Fibroblast of skin of left quadriceps (primary cell): ENCODE results near the gene CLCN6.
"Not testable (repeated sequence)": the region's sequence is repeated elsewhere in the genome, so short reads cannot be mapped to it uniquely, and the experiment has no call there.

Source experiments
- DNase-seq, 2 experiments: peaks; one replicate each; pipeline ENCODE4 v3.0.0-alpha.2; 2013; ENCODE audit warnings: low read depth in 2 of 2

The CLCN6 gene

DNA sequence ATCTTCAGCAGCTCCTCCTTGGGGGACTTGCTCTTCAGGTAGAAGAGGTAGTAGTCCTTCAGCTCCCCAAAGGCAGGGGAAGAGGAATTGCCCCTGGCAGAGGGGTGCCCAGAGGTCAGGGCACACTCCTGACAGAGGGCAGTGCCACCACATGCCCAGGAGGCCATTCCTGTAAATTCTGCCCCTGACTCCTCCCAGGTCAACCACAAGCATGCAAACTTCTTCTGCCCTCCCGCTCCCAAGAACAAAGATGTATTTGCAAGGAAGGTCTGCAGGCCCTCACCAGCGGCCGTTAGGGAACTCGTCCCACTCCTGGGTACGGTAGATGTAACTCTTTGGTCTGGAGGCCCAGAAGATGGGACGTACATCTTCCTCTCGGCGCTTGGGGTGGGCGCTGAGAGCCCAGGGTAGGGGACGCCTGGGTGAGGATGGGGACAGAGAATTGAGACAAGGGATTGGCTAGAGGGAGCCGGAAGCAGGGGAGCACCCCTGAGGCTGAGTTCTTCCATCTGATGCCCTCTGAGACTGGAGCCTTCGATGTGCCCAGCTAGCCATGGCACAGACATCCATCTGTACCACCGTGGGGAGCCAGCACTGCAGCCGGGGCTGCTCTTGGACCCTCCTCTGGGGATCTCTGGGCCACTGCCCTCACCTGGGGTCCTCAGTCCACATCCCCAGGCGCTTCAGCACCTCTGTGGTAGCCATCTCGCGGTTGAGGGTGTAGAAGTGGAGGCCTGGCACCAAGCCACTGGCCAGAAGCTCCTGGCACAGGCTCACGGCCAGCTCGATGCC, 11.3 kb upstream of the CLCN6 start:
- no peak for DNase-seq

DNA sequence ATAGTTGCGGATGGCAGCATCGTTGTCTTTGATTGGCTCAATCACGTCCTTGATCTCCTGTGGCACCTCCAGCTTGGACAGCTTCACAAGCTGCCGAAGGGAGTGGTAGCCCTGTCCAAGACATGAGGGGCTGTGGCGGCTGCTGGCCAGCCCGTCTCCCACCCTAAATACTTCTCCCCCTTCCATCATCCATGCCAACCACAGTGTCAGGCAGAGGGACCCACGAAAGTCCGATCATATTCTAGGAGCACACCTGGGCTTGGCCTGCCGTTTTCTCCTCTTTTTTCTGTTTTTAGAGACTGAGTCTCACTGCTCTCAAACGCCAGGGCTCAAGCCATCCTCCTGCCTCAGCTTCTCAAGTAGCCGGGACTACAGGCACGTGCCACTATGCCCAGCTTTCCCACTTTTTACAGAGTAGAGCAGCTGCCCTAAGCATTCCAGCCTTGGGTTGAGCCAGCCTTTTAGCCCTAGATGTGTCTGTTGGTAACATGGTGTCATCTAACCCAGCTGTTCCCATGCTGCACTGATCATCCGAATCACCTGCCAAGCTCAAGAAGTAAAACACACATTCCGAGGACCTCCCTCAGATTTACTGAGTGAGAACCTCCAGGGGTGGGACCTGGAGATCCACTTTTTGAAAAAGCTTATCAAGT, 10.6 kb upstream of the CLCN6 start:
- no peak for DNase-seq

DNA sequence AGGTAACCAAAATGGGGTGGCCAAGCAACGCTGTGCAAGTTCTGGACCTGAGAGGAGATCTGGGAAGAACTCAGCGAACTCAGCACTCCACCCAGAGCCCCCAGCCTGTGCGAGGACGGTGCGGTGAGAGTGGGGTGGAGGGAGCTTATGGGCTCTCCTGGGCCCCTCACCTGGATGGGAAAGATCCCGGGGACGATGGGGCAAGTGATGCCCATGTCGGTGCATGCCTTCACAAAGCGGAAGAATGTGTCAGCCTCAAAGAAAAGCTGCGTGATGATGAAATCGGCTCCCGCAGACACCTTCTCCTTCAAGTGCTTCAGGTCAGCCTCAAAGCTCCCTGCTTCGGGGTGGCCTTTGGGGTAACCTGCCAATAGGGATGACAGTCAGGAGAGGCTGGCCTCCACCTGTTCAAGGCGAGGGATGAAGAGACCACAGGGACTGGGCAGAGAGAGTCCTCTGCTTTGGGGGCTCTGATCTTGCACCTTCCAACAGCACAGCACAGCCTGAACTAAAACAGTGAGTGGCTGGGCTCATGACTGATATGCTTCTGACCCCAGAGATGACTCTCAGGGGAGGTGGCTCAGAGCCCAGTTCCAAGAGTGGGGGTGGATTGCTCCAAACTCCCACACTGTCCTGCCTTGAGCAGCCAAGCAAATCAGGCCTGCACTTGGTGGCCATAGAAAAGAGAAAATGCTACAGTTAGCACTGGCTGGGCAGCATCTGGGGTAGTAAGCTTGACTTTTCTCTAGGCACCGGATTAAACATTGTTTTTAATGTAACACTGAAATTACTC, 9.8 kb upstream of the CLCN6 start:
- no peak for DNase-seq

DNA sequence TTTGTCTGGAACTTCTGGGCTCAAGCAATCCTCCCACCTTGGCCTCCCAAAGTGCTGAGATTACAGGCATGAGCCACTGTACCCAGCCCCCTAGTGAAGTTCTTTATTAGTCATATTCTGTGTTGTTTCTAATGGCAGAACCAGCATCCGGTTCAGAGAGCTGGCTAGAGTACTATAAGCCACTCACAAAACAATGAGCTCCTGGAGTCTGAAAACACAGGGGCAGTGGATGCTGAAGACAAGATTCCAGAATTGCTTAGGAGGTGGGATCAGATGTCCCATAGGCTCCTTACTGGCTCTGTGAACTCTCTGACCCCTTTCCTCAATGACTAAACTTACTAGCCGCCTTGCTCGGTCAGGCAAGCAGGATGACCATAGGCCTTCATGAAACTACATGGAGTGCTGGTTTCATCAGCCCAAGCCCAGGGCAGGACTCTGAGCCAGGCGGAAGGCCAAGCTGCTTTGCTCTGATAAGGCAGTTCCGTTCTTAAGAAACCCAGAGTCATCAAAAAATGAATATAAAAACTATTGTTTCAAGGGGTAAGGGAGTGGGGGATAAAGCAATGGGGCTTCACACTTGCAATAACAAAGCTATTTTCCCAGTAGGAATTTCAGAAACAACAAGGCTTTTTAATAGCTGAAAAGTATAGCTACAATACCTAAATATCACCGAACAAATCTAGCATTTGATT, 8.3 kb upstream of the CLCN6 start:
- no peak for DNase-seq

DNA sequence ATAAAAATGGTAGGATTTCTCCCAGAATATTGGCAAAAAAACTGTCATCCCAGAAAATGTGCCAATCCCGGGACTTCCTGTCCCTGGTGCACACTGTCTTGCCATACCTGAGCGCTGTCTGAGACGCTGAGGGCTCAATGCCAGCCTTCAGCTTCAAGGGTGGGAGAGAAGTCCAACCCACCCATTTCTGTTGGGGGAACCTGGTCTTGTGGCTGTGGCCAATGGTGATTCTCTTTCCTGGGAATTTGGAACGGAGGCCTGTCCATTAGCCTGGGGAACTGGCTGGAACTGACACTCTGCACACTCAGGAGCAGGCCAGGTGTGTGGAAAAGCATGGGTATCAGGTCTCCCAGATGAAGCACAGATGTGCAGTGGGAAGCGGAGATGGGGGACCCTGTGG, 6.9 kb upstream of the CLCN6 start:
- no peak for DNase-seq

DNA sequence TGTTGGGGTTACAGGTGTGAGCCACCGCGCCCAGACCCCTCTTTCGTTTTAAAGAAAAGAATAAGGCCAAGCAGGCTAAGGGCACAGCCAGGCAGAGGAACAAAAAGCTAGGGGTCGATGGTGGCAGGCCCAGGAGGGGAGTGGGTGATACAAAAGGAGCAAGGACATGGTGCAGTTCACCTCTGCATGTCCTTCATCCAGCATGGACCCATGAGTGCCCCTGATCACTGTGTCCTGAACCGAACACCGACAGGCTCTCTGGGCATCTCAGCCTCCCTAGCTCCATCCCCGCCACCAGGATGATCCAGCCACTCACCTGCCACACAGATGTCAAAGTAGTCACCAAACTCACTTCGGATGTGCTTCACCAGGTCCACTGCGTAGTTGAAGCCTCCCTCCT, 6.1 kb upstream of the CLCN6 start:
- DNase-seq, result no peak

DNA sequence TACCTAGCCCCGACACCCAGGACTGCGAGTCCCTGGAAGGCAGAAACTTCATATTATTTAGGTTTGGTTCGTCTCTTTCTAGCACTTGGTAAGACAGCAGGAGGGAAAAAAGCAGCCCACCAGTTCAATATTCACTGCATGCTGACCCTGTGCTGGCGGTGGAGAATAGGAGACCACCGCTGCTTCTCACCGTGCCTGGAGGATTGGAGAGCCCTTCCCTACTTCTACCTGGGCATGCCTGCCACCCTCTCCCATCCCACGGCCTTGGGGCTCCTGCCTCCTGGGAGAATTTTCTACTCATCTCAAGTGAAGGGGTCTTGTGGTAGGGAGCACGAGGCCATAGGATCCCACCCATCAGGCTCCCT, 5.6 kb upstream of the CLCN6 start:
- no peak for DNase-seq

DNA sequence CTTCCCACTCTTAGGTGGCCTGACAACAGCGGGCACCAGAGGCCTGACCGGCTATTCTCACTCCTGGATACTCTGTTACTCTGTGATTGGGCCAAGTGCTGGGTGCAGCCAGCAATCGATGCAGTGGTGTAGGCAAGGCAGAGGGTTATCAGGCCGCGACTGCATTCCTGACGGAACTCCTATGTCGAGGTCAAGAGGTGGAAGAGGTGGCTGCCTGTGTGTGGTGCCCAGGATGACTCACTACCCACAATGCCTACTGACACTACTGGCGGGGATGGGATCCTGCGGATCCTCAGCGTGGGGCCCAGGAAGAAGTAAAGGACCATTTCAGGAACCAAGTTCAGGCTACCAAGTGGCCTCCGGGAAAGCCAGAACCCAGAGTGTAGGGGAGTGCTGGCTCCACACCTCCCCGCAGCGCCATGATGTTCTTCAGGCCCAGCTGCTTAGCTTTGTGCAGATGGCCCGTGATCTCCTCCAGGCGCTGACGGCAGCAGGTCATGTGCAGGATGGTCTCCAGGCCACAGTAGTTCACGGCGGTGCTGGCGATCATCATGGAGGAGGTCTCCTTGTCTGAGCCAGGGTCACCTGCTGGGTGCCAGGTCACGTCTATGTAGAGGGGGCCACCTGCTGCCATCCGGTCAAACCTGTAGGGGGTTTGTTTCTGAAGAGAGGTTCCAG, 5.1 kb upstream of the CLCN6 start:
- no peak for DNase-seq

DNA sequence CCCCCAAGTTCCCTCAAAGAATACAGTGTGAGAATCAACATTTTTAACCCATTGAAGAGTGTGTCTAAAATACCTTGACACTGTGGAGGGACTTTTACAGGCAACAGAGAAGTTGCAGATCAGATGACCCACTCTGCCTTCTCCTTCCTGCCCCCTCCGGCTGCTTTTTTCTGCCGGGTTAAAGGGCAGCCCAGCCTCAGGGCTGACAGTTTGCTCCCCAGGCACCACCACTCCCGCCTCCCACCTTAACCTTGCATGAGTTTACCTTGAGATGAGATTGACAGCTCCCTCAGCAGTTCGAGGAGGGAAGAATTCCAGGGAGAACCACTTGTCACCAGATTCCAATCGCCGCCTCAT, 3.4 kb upstream of the CLCN6 start:
- DNase-seq, result no peak

DNA sequence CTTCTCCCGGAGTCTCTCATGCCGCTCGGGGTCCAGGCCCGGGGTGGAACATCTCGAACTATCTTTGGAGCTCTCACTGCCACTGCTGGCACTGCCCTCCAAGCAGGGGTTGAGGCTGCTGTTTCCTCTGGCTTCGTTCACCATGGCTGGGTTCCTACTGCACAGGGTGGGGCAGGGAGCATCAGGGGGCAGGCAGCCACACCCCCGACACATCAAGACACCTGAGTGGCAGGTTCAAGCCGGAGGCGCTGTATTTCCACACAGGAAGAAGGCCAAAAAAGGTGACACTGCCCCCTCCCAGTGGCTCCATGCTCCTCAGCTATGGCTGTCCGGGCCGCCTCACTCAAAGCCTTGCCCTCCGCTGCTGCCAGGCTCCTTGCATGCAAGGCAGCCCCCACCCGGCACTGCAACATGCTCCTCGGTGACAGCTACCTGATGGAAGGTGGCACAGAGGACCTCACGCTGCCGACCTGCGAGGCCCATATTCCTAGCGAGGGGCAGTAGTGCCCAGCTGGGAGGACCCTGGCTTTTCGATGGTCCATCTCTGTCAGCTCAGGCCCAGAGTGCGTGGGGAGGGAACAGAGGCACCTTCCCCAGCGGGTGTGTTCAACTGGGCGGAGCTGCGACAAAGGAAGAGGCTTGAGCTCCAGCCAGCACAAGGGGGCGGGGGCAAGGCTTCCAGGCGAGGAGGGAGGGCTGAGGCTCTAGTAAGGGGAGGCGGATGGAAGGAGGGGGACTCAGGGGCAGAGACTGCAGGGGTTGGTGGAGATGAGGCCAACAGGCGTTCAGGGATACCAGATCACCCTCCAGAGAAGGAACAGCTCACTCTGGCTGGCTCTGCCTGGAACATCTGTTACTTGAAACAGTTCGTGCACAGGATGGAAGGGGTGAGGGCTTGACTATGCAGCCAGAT, 2.8 kb upstream of the CLCN6 start:
- peak; percentile 88 to 89 for DNase-seq

DNA sequence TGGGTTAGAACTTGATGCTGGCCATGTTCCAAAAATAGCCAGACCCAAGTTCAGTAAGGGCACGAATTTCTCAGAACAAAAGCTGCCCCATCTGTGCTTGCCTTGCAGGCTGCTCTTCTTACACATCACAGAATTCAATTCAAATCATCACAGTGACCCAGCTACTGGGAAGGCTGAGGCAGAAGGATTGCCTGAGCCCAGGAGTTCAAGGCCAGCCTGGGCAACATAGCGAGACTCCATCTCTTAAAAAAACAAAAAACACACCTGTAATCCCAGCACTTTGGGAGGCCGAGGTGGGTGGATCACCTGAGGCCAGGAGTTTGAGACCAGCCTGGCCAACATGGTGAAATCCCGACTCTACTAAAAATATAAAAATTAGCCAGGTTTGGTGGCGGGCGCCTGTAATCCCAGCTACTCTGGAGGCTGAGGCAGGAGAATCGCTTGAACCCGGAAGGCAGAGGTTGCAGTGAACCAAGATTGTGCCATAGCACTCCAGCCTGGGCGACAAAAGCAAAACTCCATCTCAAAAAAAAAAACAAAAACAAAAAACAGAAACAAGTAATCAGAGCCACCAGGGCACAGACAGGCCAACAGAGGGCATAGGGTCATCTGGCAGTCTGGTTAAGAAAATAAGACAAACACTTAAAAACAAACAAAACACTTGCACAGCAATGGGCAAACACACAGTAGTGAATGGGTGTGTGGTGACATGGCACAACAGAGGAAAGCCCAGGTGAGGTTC, 1.9 kb upstream of the CLCN6 start:
- DNase-seq, result not testable (repeated sequence)

DNA sequence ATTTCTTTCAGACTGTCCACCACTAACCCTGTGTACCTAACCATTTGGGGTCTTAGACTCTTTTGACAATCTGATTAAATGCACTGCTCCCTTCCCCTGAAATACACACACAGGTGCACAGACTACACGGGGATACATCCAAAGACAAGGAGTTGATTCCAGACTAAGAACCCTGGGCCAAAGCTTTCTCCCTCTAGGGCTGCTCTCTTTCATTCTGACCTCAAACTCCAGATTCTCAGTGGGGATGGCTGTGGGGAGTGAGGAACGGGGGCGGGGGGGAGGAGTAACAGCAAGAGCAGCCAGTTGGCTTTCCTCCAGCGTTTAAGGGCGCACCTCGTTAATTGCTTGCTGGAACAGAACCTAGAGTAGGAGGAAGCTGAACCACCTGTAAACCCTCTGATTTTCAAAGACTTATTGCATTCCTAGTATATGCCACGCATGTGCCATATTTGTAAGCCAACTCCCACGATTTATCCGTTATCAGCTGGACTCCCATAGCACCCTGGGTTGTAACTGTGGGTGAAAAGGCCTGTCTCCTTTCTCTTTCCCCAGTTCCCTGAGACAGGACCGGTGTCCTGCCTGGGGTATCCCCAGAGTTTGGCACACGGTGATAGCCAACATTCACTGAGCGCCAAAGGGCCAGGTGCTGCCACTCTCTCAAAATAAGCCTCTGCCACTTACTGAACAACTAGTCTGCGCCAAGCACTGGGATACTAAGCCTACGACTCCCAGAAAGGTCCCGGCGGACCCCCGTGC, 1.1 kb upstream of the CLCN6 start:
- no peak for DNase-seq

DNA sequence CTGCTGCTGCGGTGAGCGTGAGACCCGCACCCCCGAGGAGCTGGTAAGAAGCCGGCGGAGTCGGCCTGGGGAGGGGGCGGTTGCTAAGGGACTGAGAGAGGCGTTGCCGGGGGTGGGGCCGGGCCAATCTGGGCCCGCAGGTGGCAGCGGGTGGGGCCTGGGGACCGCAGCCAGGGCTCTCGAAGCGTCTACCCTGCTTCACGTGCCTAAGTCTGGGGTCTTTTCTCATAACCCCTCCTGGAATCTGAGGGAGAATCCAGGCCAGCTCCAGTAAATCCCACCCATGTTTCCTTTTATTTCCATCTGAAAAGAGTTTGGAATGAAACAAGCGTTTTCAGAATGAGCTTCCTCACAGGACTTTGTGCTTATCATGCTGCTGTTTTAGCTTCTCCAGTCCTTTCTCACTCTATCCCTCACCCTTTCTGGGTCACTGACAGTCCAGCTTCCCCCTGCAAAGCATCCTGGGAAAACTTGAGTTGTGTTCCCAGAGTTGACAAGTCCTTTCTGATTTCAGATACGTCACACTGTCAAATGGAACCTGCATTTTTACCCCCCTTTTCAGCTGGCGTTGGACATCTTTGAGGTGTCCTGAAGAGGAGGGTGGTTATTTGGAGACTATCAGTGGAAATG, 431 bp downstream of the CLCN6 start:
- no peak for DNase-seq

DNA sequence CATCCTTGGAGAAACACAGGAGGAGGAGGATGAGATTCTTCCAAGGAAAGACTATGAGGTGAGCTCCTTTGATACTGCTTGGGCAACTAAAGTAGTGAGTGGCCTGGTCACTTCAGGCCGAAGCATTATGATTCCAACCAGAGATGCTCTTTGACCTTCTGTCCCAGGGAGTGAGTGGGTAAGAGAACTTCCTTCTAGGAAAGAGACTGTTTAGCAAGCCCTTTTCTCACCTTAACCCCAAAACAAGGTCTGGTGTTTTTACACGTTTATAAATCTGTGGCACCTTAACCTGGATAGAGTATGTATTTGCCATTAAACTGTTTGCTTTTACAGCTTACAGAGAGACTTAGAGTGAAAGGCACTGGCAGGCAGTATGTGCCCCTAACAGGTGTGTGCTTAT, 1.1 kb downstream of the CLCN6 start:
- DNase-seq, result no peak

DNA sequence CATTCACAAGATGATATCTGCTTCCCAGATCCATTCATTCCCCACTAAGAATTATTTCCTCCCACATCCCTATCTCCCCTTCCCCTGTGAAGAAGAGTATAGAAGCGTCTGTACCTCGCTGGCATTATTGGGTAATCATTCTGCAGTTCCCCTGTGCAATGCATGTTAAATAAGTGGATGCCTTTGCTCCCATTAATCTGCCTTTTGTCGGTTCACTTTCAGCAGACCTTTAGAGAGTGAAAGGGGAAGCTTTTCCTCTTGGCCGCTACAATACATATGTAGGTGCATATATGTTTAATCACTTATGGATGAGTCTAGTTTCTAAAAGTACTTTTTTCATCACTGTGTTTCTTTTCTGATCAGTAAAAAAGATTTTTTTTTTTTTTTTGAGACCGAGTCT, 7.0 kb downstream of the CLCN6 start:
- DNase-seq, result no peak

DNA sequence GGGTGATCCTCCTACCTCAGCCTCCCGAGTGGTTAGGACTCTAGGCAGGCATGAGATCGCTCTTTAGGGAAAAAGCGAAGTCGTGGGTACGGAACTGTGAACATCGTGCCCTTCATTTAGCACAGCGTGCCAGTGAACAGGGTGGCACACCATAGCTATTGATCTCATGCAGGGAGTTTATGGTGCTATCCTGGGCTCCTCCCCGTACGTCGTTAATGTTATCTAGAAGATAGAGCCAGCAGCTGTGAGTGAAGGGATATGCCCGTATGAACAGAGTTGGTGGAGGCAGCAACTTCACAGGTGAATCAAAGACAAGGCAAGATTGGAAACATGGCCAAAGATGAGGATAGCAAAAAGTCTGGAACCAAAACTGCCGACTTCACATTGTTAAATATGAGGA, 11.2 kb downstream of the CLCN6 start:
- DNase-seq, result no peak

DNA sequence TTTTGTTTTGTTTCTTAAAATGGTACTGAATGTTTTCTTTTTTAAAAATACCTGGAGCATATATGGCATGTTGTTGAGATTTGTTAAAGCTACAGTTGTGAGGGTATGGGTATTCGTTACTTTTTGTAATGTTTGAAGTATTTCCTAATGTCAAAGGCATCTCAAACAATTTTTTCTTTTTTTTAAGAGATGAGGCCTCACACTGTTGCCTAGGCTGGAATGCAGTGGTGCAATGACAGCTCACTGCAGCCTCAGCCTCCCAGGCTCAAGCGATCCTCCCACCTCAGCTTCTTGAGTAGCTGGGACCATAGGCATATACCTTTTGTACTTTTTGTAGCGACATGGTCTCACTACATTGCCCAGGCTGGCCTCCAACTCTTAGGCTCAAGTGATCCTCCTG, 16.1 kb downstream of the CLCN6 start:
- DNase-seq, result no peak

DNA sequence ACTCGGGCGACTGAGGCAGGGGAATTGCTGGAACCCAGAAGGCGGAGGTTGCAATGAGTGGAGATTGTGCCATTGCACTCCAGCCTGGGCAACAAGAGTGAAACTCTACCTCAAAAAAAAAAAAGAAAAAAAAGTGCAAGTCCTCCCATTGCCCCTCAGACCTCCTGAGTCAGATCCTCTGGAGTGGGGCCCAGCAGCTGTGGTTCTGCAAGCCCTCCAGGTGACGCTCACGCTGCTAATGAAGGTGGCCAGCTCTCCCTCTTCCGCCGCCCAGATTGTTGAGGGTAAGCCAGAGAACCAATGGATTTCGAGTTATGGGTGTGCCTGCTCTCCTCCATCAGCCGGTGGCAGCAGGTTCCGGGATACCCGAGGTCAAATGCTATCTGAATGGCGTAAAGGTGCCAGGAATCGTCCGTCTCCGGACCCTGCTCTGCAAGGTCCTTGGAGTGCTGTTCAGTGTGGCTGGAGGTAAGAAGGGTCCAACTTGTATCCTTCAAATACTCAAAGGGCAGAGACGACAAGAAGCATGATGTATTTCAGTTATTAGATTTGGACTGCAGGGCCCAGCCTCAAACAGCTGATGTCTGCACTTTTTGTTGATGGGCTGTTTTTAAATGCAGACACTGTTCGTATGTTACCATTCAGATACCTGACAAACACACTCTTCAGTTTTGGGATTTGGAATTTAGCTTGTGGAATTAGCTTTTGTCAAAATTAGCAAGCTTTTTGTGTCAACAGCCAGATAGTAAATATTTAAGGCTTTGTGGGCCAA, 17.6 kb downstream of the CLCN6 start:
- no peak for DNase-seq
